DND-41 (cell line): ENCODE measurements around the gene RASA4B.
"Not testable (repeated sequence)": the region's sequence is repeated elsewhere in the genome, so short reads cannot be mapped to it uniquely, and the experiment has no call there.

Source experiments
- EZH2 ChIP-seq: IDR thresholded peaks from 3 replicates; pipeline ENCODE4 v1.6.1; 2012; ENCODE audit warnings: borderline replicate concordance, low read depth, mild to moderate bottlenecking, moderate library complexity, low read length, inconsistent platforms; ENCODE audit not compliant: severe bottlenecking
- TF ChIP-seq, protein P1 (sequence below): IDR thresholded peaks from 2 replicates; pipeline ENCODE4 v1.5.1; 2012; ENCODE audit warnings: borderline replicate concordance, low read length, moderate library complexity, mild to moderate bottlenecking; ENCODE audit not compliant: poor library complexity, severe bottlenecking; ENCODE audit errors: extremely low read depth

DNA sequence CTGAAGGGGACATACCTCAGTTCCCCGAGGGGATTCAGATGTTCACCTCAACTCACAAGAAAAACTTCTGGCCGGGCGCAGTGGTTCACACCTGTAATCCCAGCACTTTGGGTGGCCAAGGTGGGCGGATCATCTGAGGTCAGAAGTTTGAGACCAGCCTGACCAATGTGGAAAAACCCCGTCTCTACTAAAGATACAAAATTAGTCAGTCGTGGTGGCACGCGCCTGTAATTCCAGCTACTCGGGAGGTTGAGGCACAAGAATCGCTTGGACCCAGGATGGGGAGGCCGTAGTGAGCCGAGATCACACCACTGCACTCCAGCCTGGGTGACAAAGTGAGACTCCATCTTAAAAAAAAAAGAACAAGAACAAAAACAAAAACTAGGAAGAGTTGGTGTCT, 27.7 kb upstream of the RASA4B start:
- TF ChIP-seq, protein P1, sequence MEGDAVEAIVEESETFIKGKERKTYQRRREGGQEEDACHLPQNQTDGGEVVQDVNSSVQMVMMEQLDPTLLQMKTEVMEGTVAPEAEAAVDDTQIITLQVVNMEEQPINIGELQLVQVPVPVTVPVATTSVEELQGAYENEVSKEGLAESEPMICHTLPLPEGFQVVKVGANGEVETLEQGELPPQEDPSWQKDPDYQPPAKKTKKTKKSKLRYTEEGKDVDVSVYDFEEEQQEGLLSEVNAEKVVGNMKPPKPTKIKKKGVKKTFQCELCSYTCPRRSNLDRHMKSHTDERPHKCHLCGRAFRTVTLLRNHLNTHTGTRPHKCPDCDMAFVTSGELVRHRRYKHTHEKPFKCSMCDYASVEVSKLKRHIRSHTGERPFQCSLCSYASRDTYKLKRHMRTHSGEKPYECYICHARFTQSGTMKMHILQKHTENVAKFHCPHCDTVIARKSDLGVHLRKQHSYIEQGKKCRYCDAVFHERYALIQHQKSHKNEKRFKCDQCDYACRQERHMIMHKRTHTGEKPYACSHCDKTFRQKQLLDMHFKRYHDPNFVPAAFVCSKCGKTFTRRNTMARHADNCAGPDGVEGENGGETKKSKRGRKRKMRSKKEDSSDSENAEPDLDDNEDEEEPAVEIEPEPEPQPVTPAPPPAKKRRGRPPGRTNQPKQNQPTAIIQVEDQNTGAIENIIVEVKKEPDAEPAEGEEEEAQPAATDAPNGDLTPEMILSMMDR = not testable (repeated sequence)
- not testable (repeated sequence) for TF ChIP-seq EZH2
